Smooth muscle cell of the umbilical artery (primary cell): Measurements from ENCODE around the gene CLDN6. TPM values are rescaled to one million over a fixed set of nuclear protein-coding genes. Genes with fewer than 3 reads are reported as not detected.

ENCODE experiments used
- total RNA-seq: library from RNA; depleted of rRNA; stranded (reverse); fragments of >200 nt; gene quantifications from 2 replicates; pipeline ENCODE4 v1.2.3, GENCODE V29; 2014

The CLDN6 gene
- 0.30 TPM in 1 of 2 replicates, not detected in the other for total RNA-seq

GRCh38 chr16:3017794-3018506 is at the start of gene CLDN6:
Gene CLDN6 (minus strand): TSS chr16:3018183. CDS start chr16:3016021, 2,162 bp downstream.

GRCh38 chr16:3065069-3065741 is 47.2 kb upstream of the CLDN6 start, which contains the start of gene IL32:
Gene IL32 (plus strand): TSS chr16:3065640. CDS start chr16:3065812, 172 bp downstream.

GRCh38 chr16:3045758-3046640 is 28.0 kb upstream of the CLDN6 start, which contains the start of gene MMP25:
Gene MMP25 (plus strand): TSS chr16:3046561. CDS start chr16:3046918, 357 bp downstream.

GRCh38 chr16:3036726-3037315 is 18.8 kb upstream of the CLDN6 start, which contains the start of gene BICDL2:
Gene BICDL2 (minus strand): TSS chr16:3036944. CDS start chr16:3035496, 1,448 bp downstream.

GRCh38 chr16:3023669-3024478 is 5.9 kb upstream of the CLDN6 start, which contains the start of the genes HCFC1R1 and THOC6:
Gene HCFC1R1 (minus strand): TSS chr16:3023942. CDS start chr16:3023941, 1 bp downstream.
Gene THOC6 (plus strand): TSS chr16:3024035. CDS start chr16:3024327, 292 bp downstream.

GRCh38 chr16:3020247-3020603 is 2.2 kb upstream of the CLDN6 start, which contains the start of gene TNFRSF12A:
Gene TNFRSF12A (plus strand): TSS chr16:3020368. CDS start chr16:3020398, 30 bp downstream.

GRCh38 chr16:3012828-3013420 is 5.1 kb downstream of the CLDN6 start, which contains the start of gene CLDN9:
Gene CLDN9 (plus strand): TSS chr16:3012923. CDS start chr16:3013363, 440 bp downstream.

GRCh38 chr16:2980227-2981176 is 37.5 kb downstream of the CLDN6 start, which contains the start of gene PKMYT1:
Gene PKMYT1 (minus strand): TSS chr16:2980446. CDS start chr16:2979657, 789 bp downstream.

GRCh38 chr16:2968738-2969544 is 49.0 kb downstream of the CLDN6 start, which contains the start of gene PAQR4:
Gene PAQR4 (plus strand): TSS chr16:2969348. CDS start chr16:2969675, 327 bp downstream.

Other genes starting within 250 kb of the CLDN6 start
- gene ELOB, start 240.9 kb downstream of the CLDN6 start, total RNA-seq: 124 and 257 TPM in 2 replicates
- gene PRSS33, start 230.6 kb downstream of the CLDN6 start, total RNA-seq: not detected in 2 replicates
- not detected in 2 replicates for gene PRSS41, start 219.7 kb downstream of the CLDN6 start, total RNA-seq
- gene PRSS21, start 200.9 kb downstream of the CLDN6 start, total RNA-seq: not detected in 2 replicates
- gene ZG16B, start 187.9 kb downstream of the CLDN6 start, total RNA-seq: not detected in 2 replicates
- gene PRSS22, start 160.0 kb downstream of the CLDN6 start, total RNA-seq: not detected in 2 replicates
- 37.6 and 59.4 TPM in 2 replicates for gene FLYWCH2, start 135.0 kb downstream of the CLDN6 start, total RNA-seq
- gene FLYWCH1, start 106.3 kb downstream of the CLDN6 start, total RNA-seq: 44.8 and 58.7 TPM in 2 replicates
- not detected in 2 replicates for gene KREMEN2, start 53.9 kb downstream of the CLDN6 start, total RNA-seq
- gene PAQR4, start 48.8 kb downstream of the CLDN6 start, total RNA-seq: 0.89 and 4.6 TPM in 2 replicates
- gene PKMYT1, start 37.7 kb downstream of the CLDN6 start, total RNA-seq: 0.59 and 4.2 TPM in 2 replicates
- not detected in 2 replicates for gene CLDN9, start 5.3 kb downstream of the CLDN6 start, total RNA-seq
- 267 and 333 TPM in 2 replicates for gene TNFRSF12A, start 2.2 kb upstream of the CLDN6 start, total RNA-seq
- 7.8 and 11.3 TPM in 2 replicates for gene HCFC1R1, start 5.8 kb upstream of the CLDN6 start, total RNA-seq
- gene THOC6, start 5.9 kb upstream of the CLDN6 start, total RNA-seq: 13.2 and 15.4 TPM in 2 replicates
- gene BICDL2, start 18.8 kb upstream of the CLDN6 start, total RNA-seq: 0.28 and 0.59 TPM in 2 replicates
- not detected in 2 replicates for gene MMP25, start 28.4 kb upstream of the CLDN6 start, total RNA-seq
- 12.5 and 23.7 TPM in 2 replicates for gene IL32, start 47.5 kb upstream of the CLDN6 start, total RNA-seq
- not detected in 2 replicates for gene ZSCAN10, start 81.1 kb upstream of the CLDN6 start, total RNA-seq
- 12.2 and 14.9 TPM in 2 replicates for gene ZNF205, start 94.4 kb upstream of the CLDN6 start, total RNA-seq
- 8.0 and 14.0 TPM in 2 replicates for gene ZNF213, start 116.8 kb upstream of the CLDN6 start, total RNA-seq
- gene OR1F1, start 170.0 kb upstream of the CLDN6 start, total RNA-seq: not detected in 2 replicates
- gene ZNF200, start 217.0 kb upstream of the CLDN6 start, total RNA-seq: 8.0 and 10.1 TPM in 2 replicates
- 0.14 TPM in 1 of 2 replicates, not detected in the other for gene MEFV, start 238.4 kb upstream of the CLDN6 start, total RNA-seq